ENCODE results near the gene STX18. TPM values are rescaled to one million over a fixed set of nuclear protein-coding genes. Genes with fewer than 3 reads are reported as not detected.

The STX18 gene
- total and polyA plus RNA-seq, 4 donors, result 10.2 to 17.1 (median 12.4) TPM

GRCh38 chr4:4457803-4458553, 83.9 kb downstream of the STX18 start:
- WGBS, result 92% methylated on average over 5 of the region's 5 CpGs
- no peaks in the 10 kb centered on the region for H3K9me3 ChIP-seq (ENCODE audit: control insufficient read depth in 4 of 4, low read length in 3 of 4)
- H3K27ac ChIP-seq (ENCODE audit: low read depth in 1 of 2, low read length in 2 of 2), result no peak overlapping the region
- DNase-seq (ENCODE audit: low spot score), result no peak
- peaks cover 2 to 60% (median 48%) of the 10 kb centered on the region in 4 donors for H3K36me3 ChIP-seq (ENCODE audit: control insufficient read depth in 4 of 4, insufficient read depth in 3 of 4, low read depth in 1 of 4, low read length in 3 of 4)
- H3K9ac ChIP-seq (ENCODE audit: low read depth in 1 of 2, low read length in 2 of 2), result no peak overlapping the region
- no peak for TF ChIP-seq HNF4A (conservative IDR thresholded peaks at IDR 0.05)
- no peak for TF ChIP-seq TAF1 (conservative IDR thresholded peaks at IDR 0.05)
- TF ChIP-seq FOXA2 (IDR thresholded peaks at IDR 0.05), result no peak
- no peak for TF ChIP-seq MAX (IDR thresholded peaks at IDR 0.05)
- TF ChIP-seq RXRA (IDR thresholded peaks at IDR 0.05), result no peak
- no peak for TF ChIP-seq EGR1 (IDR thresholded peaks at IDR 0.05; ENCODE audit: low read depth in 2 of 2)
- no peak for TF ChIP-seq REST (IDR thresholded peaks at IDR 0.05)
- no peak for TF ChIP-seq YY1 (IDR thresholded peaks at IDR 0.05)
- TF ChIP-seq RAD21 (IDR thresholded peaks at IDR 0.05), result no peak
- no peak for TF ChIP-seq FOXA1 (IDR thresholded peaks at IDR 0.05)
- no peak for TF ChIP-seq ATF3 (IDR thresholded peaks at IDR 0.05)
- no peak for TF ChIP-seq JUND (IDR thresholded peaks at IDR 0.05)
- no peak for TF ChIP-seq NR2F2 (IDR thresholded peaks at IDR 0.05)
- no peak for TF ChIP-seq HNF4G (IDR thresholded peaks at IDR 0.05)
- H3K4me1 ChIP-seq (ENCODE audit: control insufficient read depth in 4 of 4, insufficient read depth in 4 of 4, low read length in 3 of 4), result peaks cover 4 to 18% (median 15%) of the 10 kb centered on the region in 4 donors
- H3K27me3 ChIP-seq (ENCODE audit: control insufficient read depth in 4 of 4, insufficient read depth in 4 of 4, low read length in 3 of 4), result no peaks in the 10 kb centered on the region
- no peak overlapping the region for H3K4me3 ChIP-seq (ENCODE audit: low read depth in 1 of 3, low read length in 3 of 3)

GRCh38 chr4:4456816-4457578, 84.9 kb downstream of the STX18 start:
- Histone ChIP-seq H3K4me1 (ENCODE audit: control insufficient read depth in 4 of 4, insufficient read depth in 4 of 4, low read length in 3 of 4) (peaks cover 4 to 9% (median 7%) of the 10 kb centered on the region in 4 donors), H3K9ac (ENCODE audit: low read depth in 1 of 2, low read length in 2 of 2) (no peak overlapping the region), H3K36me3 (ENCODE audit: control insufficient read depth in 4 of 4, insufficient read depth in 3 of 4, low read depth in 1 of 4, low read length in 3 of 4) (peaks cover 5 to 66% (median 51%) of the 10 kb centered on the region in 4 donors), H3K27me3 (ENCODE audit: control insufficient read depth in 4 of 4, insufficient read depth in 4 of 4, low read length in 3 of 4) (no peaks in the 10 kb centered on the region), H3K27ac (ENCODE audit: low read depth in 1 of 2, low read length in 2 of 2) (no peak overlapping the region), H3K9me3 (ENCODE audit: control insufficient read depth in 4 of 4, low read length in 3 of 4) (no peaks in the 10 kb centered on the region), H3K4me3 (ENCODE audit: low read depth in 1 of 3, low read length in 3 of 3) (no peak overlapping the region)
- no peak for DNase-seq (ENCODE audit: low spot score)
- 96% methylated on average over 8 of the region's 8 CpGs for WGBS
- TF ChIP-seq RAD21 (IDR thresholded peaks at IDR 0.05) (no peak), REST (IDR thresholded peaks at IDR 0.05) (no peak), EGR1 (IDR thresholded peaks at IDR 0.05; ENCODE audit: low read depth in 2 of 2) (no peak), SP1 (IDR thresholded peaks at IDR 0.05) (no peak), MAX (IDR thresholded peaks at IDR 0.05) (no peak), TAF1 (conservative IDR thresholded peaks at IDR 0.05) (no peak), RXRA (IDR thresholded peaks at IDR 0.05) (no peak), ATF3 (IDR thresholded peaks at IDR 0.05) (no peak), ZBTB33 (IDR thresholded peaks at IDR 0.05) (no peak), GABPA (IDR thresholded peaks at IDR 0.05 in 1 of 2, conservative IDR thresholded peaks at IDR 0.05 in 1 of 2) (no peak), NR2F2 (IDR thresholded peaks at IDR 0.05) (no peak), FOXA2 (IDR thresholded peaks at IDR 0.05) (no peak)

Data from liver (tissue), 9 donors.